ENCODE data around the gene HTRA2.

HTRA2 gene

DNA sequence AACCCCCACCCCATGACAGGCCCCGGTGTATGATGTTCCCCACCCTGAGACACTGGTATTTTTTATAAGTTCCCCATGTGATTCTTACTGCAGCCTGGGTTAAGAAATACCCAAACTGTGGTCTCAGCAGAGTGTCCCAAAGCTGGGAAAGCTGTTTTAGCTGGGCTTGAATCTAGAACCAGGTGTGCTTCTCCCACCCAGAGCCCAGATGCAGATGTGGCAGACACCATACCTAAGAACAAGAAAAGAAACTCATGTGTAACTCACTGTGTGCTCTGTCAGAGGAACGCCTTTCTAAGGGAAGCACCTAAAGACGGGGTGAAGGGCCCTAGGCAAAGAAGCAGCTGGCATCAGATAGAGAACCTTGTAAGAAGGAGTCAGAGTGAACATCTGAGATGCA lies 48.7 kb downstream of the HTRA2 start:
- Histone ChIP-seq H3K4me3 (ENCODE audit: low read depth, low read length, poor library complexity, severe bottlenecking) (no peak overlapping the region), H2AFZ (ENCODE audit: low read length) (no peak overlapping the region), H3K9ac (ENCODE audit: low read length) (no peak overlapping the region), H4K20me1 (ENCODE audit: insufficient read depth, low read length) (no peaks in the 10 kb centered on the region), H3K36me3 (ENCODE audit: insufficient read depth, low read length) (no peaks in the 10 kb centered on the region), H3K4me1 (ENCODE audit: insufficient read depth, low read length, severe bottlenecking) (peaks cover 11% of the 10 kb centered on the region), H3K4me2 (ENCODE audit: low read length) (no peak overlapping the region), H3K9me3 (ENCODE audit: low read length) (no peaks in the 10 kb centered on the region), H3K9me2 (ENCODE audit: low read depth, low read length) (no peaks in the 10 kb centered on the region), H3K79me2 (ENCODE audit: insufficient read depth, low read length) (no peaks in the 10 kb centered on the region), H3F3A (ENCODE audit: insufficient read depth, low read length) (no peaks in the 10 kb centered on the region), H3K27ac (ENCODE audit: low read depth, low read length, poor library complexity, severe bottlenecking) (no peak overlapping the region), H3K27me3 (ENCODE audit: insufficient read depth, low read length) (no peaks in the 10 kb centered on the region)
- TF ChIP-seq, protein P1, sequence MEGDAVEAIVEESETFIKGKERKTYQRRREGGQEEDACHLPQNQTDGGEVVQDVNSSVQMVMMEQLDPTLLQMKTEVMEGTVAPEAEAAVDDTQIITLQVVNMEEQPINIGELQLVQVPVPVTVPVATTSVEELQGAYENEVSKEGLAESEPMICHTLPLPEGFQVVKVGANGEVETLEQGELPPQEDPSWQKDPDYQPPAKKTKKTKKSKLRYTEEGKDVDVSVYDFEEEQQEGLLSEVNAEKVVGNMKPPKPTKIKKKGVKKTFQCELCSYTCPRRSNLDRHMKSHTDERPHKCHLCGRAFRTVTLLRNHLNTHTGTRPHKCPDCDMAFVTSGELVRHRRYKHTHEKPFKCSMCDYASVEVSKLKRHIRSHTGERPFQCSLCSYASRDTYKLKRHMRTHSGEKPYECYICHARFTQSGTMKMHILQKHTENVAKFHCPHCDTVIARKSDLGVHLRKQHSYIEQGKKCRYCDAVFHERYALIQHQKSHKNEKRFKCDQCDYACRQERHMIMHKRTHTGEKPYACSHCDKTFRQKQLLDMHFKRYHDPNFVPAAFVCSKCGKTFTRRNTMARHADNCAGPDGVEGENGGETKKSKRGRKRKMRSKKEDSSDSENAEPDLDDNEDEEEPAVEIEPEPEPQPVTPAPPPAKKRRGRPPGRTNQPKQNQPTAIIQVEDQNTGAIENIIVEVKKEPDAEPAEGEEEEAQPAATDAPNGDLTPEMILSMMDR (IDR thresholded peaks at IDR 0.05; ENCODE audit: low read length): no peak
- no peak for TF ChIP-seq EZH2 (IDR thresholded peaks at IDR 0.05; ENCODE audit: borderline replicate concordance, low read length)

GRCh38 chr2:74581463-74581862 lies 51.7 kb downstream of the HTRA2 start:
- H3K9me3 ChIP-seq (ENCODE audit: low read length): no peaks in the 10 kb centered on the region
- H3K27ac ChIP-seq (ENCODE audit: low read depth, low read length, poor library complexity, severe bottlenecking): no peak overlapping the region
- no peaks in the 10 kb centered on the region for H3K27me3 ChIP-seq (ENCODE audit: insufficient read depth, low read length)
- H3K4me1 ChIP-seq (ENCODE audit: insufficient read depth, low read length, severe bottlenecking): peaks cover 8% of the 10 kb centered on the region
- no peaks in the 10 kb centered on the region for H3K79me2 ChIP-seq (ENCODE audit: insufficient read depth, low read length)
- H3K4me2 ChIP-seq (ENCODE audit: low read length): no peak overlapping the region
- no peak overlapping the region for H2AFZ ChIP-seq (ENCODE audit: low read length)
- TF ChIP-seq, protein P1 (IDR thresholded peaks at IDR 0.05; ENCODE audit: low read length): no peak
- no peak for TF ChIP-seq EZH2 (IDR thresholded peaks at IDR 0.05; ENCODE audit: borderline replicate concordance, low read length)
- H4K20me1 ChIP-seq (ENCODE audit: insufficient read depth, low read length): no peaks in the 10 kb centered on the region
- H3K9ac ChIP-seq (ENCODE audit: low read length): no peak overlapping the region
- no peaks in the 10 kb centered on the region for H3K36me3 ChIP-seq (ENCODE audit: insufficient read depth, low read length)
- no peak overlapping the region for H3K4me3 ChIP-seq (ENCODE audit: low read depth, low read length, poor library complexity, severe bottlenecking)
- H3K9me2 ChIP-seq (ENCODE audit: low read depth, low read length): no peaks in the 10 kb centered on the region
- H3F3A ChIP-seq (ENCODE audit: insufficient read depth, low read length): no peaks in the 10 kb centered on the region

GRCh38 chr2:74582184-74582583 lies 52.5 kb downstream of the HTRA2 start:
- Histone ChIP-seq H3K9me2 (ENCODE audit: low read depth, low read length) (no peaks in the 10 kb centered on the region), H2AFZ (ENCODE audit: low read length) (no peak overlapping the region), H3K4me2 (ENCODE audit: low read length) (no peak overlapping the region), H4K20me1 (ENCODE audit: insufficient read depth, low read length) (no peaks in the 10 kb centered on the region), H3K36me3 (ENCODE audit: insufficient read depth, low read length) (no peaks in the 10 kb centered on the region), H3K27ac (ENCODE audit: low read depth, low read length, poor library complexity, severe bottlenecking) (no peak overlapping the region), H3K9ac (ENCODE audit: low read length) (no peak overlapping the region), H3K9me3 (ENCODE audit: low read length) (no peaks in the 10 kb centered on the region), H3K27me3 (ENCODE audit: insufficient read depth, low read length) (no peaks in the 10 kb centered on the region), H3F3A (ENCODE audit: insufficient read depth, low read length) (no peaks in the 10 kb centered on the region), H3K4me3 (ENCODE audit: low read depth, low read length, poor library complexity, severe bottlenecking) (no peak overlapping the region), H3K4me1 (ENCODE audit: insufficient read depth, low read length, severe bottlenecking) (peaks cover 8% of the 10 kb centered on the region), H3K79me2 (ENCODE audit: insufficient read depth, low read length) (no peaks in the 10 kb centered on the region)
- TF ChIP-seq, protein P1 (IDR thresholded peaks at IDR 0.05; ENCODE audit: low read length): no peak
- no peak for TF ChIP-seq EZH2 (IDR thresholded peaks at IDR 0.05; ENCODE audit: borderline replicate concordance, low read length)

Measured in OCI-LY1 (cell line).